Measurements from ENCODE around the gene ANXA6. TPM values are rescaled to one million over a fixed set of nuclear protein-coding genes. Genes with fewer than 3 reads are reported as not detected.

The ANXA6 gene
- total and polyA plus RNA-seq, 2 donors (not counting 1 experiment from before 2014, with no cell fraction given): 136 to 300 TPM

- H4K20me1 ChIP-seq (ENCODE audit: control insufficient read depth, insufficient read depth, low read length, poor library complexity, severe bottlenecking): no peaks in the 10 kb centered on the region
- no peak overlapping the region for H3K4me2 ChIP-seq (replicated peaks; ENCODE audit: low read depth, low read length, poor library complexity, severe bottlenecking)
- H3K79me2 ChIP-seq (ENCODE audit: control insufficient read depth, insufficient read depth, low read length): peaks cover 38% of the 10 kb centered on the region
- Mint-ChIP-seq H3K4me1 (peaks cover 62% of the 10 kb centered on the region), H3K4me3 (no peak overlapping the region), H3K27me3 (no peaks in the 10 kb centered on the region), H3K27ac (peak overlapping the region; percentile 53), H3K9me3 (ENCODE audit: insufficient read depth) (peaks cover 3% of the 10 kb centered on the region)
- H3K27me3 ChIP-seq (replicated peaks in 1 of 4; ENCODE audit: control extremely low read depth in 1 of 4, control insufficient read depth in 3 of 4, insufficient read depth in 4 of 4, low read length in 3 of 4): no peaks in the 10 kb centered on the region
- TF ChIP-seq EZH2 (IDR thresholded peaks at IDR 0.05; ENCODE audit: borderline replicate concordance, insufficient read depth, low read depth, low read length, poor library complexity, severe bottlenecking): no peak
- TF ChIP-seq CTCF (IDR thresholded peaks at IDR 0.05): no peak
- H3K9ac ChIP-seq (ENCODE audit: low read length): no peak overlapping the region
- H3K4me3 ChIP-seq (ENCODE audit: control extremely low read depth in 1 of 5, extremely low read depth in 1 of 5, insufficient read depth in 1 of 5, low read depth in 2 of 5, low read length in 4 of 5): no peak overlapping the region
- 97% methylated on average over 5 of the region's 6 CpGs for WGBS (ENCODE audit: insufficient coverage)
- H3K36me3 ChIP-seq (replicated peaks in 1 of 2; ENCODE audit: control extremely low read depth in 1 of 2, control insufficient read depth in 1 of 2, extremely low read depth in 1 of 2, insufficient read depth in 2 of 2, low read length in 1 of 2): peaks cover 5 to 67% of the 10 kb centered on the region in 2 experiments
- peaks cover 37 to 39% of the 10 kb centered on the region in 2 donors for H3K4me1 ChIP-seq (ENCODE audit: control insufficient read depth in 2 of 2, insufficient read depth in 2 of 2, low read length in 2 of 2)
- intact Hi-C loops (cut with micrococcal nuclease): no loop called here
- DNase-seq: no peak
- ChIA-PET CTCF (interaction anchor here (0.5 to 3.5 kb wide), 9 partner anchors 9 to 86 kb away, joined by 3 to 12 read pairs (median 4); partner anchors contain the start of gene ANXA6), POLR2A (interaction anchor here (0.6 kb wide), 1 partner anchor 10 kb away, joined by 4 read pairs; no protein-coding TSS in a partner anchor)
- peak overlapping the region in 1 of 2 donors; percentile 58 for H3K27ac ChIP-seq (ENCODE audit: low read length in 2 of 2)
- ATAC-seq (ENCODE audit: low read depth): no peak
- H2AFZ ChIP-seq (ENCODE audit: insufficient read depth, low read depth, low read length, poor library complexity, severe bottlenecking): no peak overlapping the region
- no peaks in the 10 kb centered on the region for H3K9me3 ChIP-seq (ENCODE audit: control extremely low read depth in 1 of 3, control insufficient read depth in 2 of 3, insufficient read depth in 1 of 3, low read length in 2 of 3)
These were observed 43.5 kb upstream of the ANXA6 start for GRCh38 chr5:151200913-151201595.

GRCh38 chr5:151199581-151200185 lies 42.1 kb upstream of the ANXA6 start:
- TF ChIP-seq EZH2 (IDR thresholded peaks at IDR 0.05; ENCODE audit: borderline replicate concordance, insufficient read depth, low read depth, low read length, poor library complexity, severe bottlenecking): no peak
- TF ChIP-seq CTCF (IDR thresholded peaks at IDR 0.05): no peak
- Mint-ChIP-seq H3K27ac (peak overlapping the region; percentile 82), H3K27me3 (no peaks in the 10 kb centered on the region), H3K9me3 (ENCODE audit: insufficient read depth) (peaks cover 3% of the 10 kb centered on the region), H3K4me1 (peaks cover 60% of the 10 kb centered on the region), H3K4me3 (no peak overlapping the region)
- Histone ChIP-seq H3K79me2 (ENCODE audit: control insufficient read depth, insufficient read depth, low read length) (peaks cover 28% of the 10 kb centered on the region), H3K27ac (ENCODE audit: low read length in 2 of 2) (peak overlapping the region in 1 of 2 donors; percentile 61), H3K4me1 (ENCODE audit: control insufficient read depth in 2 of 2, insufficient read depth in 2 of 2, low read length in 2 of 2) (peaks cover 42 to 45% of the 10 kb centered on the region in 2 donors), H3K36me3 (replicated peaks in 1 of 2; ENCODE audit: control extremely low read depth in 1 of 2, control insufficient read depth in 1 of 2, extremely low read depth in 1 of 2, insufficient read depth in 2 of 2, low read length in 1 of 2) (peaks cover 5 to 59% of the 10 kb centered on the region in 2 experiments), H2AFZ (ENCODE audit: insufficient read depth, low read depth, low read length, poor library complexity, severe bottlenecking) (no peak overlapping the region), H3K9ac (ENCODE audit: low read length) (no peak overlapping the region), H3K9me3 (ENCODE audit: control extremely low read depth in 1 of 3, control insufficient read depth in 2 of 3, insufficient read depth in 1 of 3, low read length in 2 of 3) (no peaks in the 10 kb centered on the region), H3K4me2 (replicated peaks; ENCODE audit: low read depth, low read length, poor library complexity, severe bottlenecking) (no peak overlapping the region), H4K20me1 (ENCODE audit: control insufficient read depth, insufficient read depth, low read length, poor library complexity, severe bottlenecking) (no peaks in the 10 kb centered on the region), H3K4me3 (ENCODE audit: control extremely low read depth in 1 of 5, extremely low read depth in 1 of 5, insufficient read depth in 1 of 5, low read depth in 2 of 5, low read length in 4 of 5) (no peak overlapping the region), H3K27me3 (replicated peaks in 1 of 4; ENCODE audit: control extremely low read depth in 1 of 4, control insufficient read depth in 3 of 4, insufficient read depth in 4 of 4, low read length in 3 of 4) (no peaks in the 10 kb centered on the region)
- intact Hi-C loops (cut with micrococcal nuclease): no loop called here
- ChIA-PET POLR2A (interaction anchor here (1.1 kb wide), 1 partner anchor 9 kb away, joined by 3 read pairs; no protein-coding TSS in a partner anchor), CTCF (interaction anchor here (0.9 to 3.5 kb wide), 4 partner anchors 12 to 74 kb away, joined by 3 to 12 read pairs (median 3); no protein-coding TSS in a partner anchor)
- no peak for DNase-seq
- ATAC-seq (ENCODE audit: low read depth): no peak
- WGBS (ENCODE audit: insufficient coverage): 100% methylated on average over 3 of the region's 7 CpGs

Measured in B cell (primary cell).